OCI-LY7 (cell line): ENCODE data around the gene DNAJC1. TPM values are rescaled to one million over a fixed set of nuclear protein-coding genes. Genes with fewer than 3 reads are reported as not detected.

Experiments
- BruUV-seq: library from RNA; stranded (reverse); fragments of 400-500 nt; replicated peaks from 2 replicates; lab custom pipeline; 2021; lab: Mats Ljungman, UMichigan
- CTCF ChIA-PET: fragments of 300-600 bp; sonication (Branson Sonifier 250); formaldehyde crosslinking; loops from one replicate; lab custom pipeline; 2022; ENCODE audit warnings: antibody characterized with exemption; ENCODE audit not compliant: unreplicated experiment; lab: Charles Lee
- POLR2A ChIA-PET: fragments of 300-600 bp; sonication (Branson Sonifier 250); formaldehyde crosslinking; loops from one replicate; lab custom pipeline; 2022; ENCODE audit warnings: antibody characterized with exemption; lab: Charles Lee
- DNase-seq: peaks from one replicate; pipeline ENCODE4 v3.0.0-alpha.2; 2015; ENCODE audit warnings: low spot score
- H2AFZ ChIP-seq: fragments of 200-600 bp; sonication (generic), shearing (Covaris generic); 2 replicates; pipeline ENCODE4 v1.6.1; 2014; ENCODE audit warnings: mild to moderate bottlenecking, antibody characterized with exemption, low read length, moderate library complexity
- H3K27ac ChIP-seq: fragments of 200-600 bp; sonication (generic); 2 replicates; pipeline ENCODE4 v1.5.1; 2014; ENCODE audit warnings: mixed run types, low read depth, mild to moderate bottlenecking, moderate library complexity, low read length, inconsistent platforms; ENCODE audit not compliant: poor library complexity, severe bottlenecking
- H3K36me3 ChIP-seq: fragments of 200-600 bp; sonication (generic); 2 replicates; pipeline ENCODE4 v1.6.1; 2014; ENCODE audit warnings: mild to moderate bottlenecking, antibody characterized with exemption, low read length, moderate library complexity, mixed read lengths; ENCODE audit not compliant: insufficient read depth
- H3K4me1 ChIP-seq: fragments of 200-600 bp; sonication (generic); 2 replicates; pipeline ENCODE4 v1.5.1; 2014; ENCODE audit warnings: mild to moderate bottlenecking, low read length; ENCODE audit not compliant: insufficient read depth, poor library complexity, severe bottlenecking
- H3K4me2 ChIP-seq: fragments of 200-600 bp; sonication (generic); 2 replicates; pipeline ENCODE4 v1.6.1; 2014; ENCODE audit warnings: mild to moderate bottlenecking, low read length
- H3K4me3 ChIP-seq: fragments of 200-600 bp; sonication (generic); 2 replicates; pipeline ENCODE4 v1.5.1; 2014; ENCODE audit warnings: mild to moderate bottlenecking, low read depth, low read length; ENCODE audit not compliant: poor library complexity, severe bottlenecking
- H3K79me2 ChIP-seq: fragments of 200-600 bp; sonication (generic); 2 replicates; pipeline ENCODE4 v1.6.1; 2016; ENCODE audit warnings: low read depth, mild to moderate bottlenecking, low read length, moderate library complexity, mixed read lengths; ENCODE audit not compliant: insufficient read depth
- H3K9me2 ChIP-seq: fragments of 200-600 bp; sonication (generic); 2 replicates; pipeline ENCODE4 v1.6.1; 2016; ENCODE audit warnings: mild to moderate bottlenecking, low read length, mixed read lengths; ENCODE audit not compliant: insufficient read depth
- H3K9me3 ChIP-seq: fragments of 200-600 bp; sonication (generic); 2 replicates; pipeline ENCODE4 v1.6.1; 2014; ENCODE audit warnings: mild to moderate bottlenecking, mixed run types, low read length, mixed read lengths
- H4K20me1 ChIP-seq: fragments of 200-600 bp; sonication (generic); 2 replicates; pipeline ENCODE4 v1.6.1; 2014; ENCODE audit warnings: mild to moderate bottlenecking, antibody characterized with exemption, low read length, moderate library complexity, mixed read lengths; ENCODE audit not compliant: insufficient read depth
- CTCF ChIP-seq: fragments of 200-600 bp; sonication (generic); conservative IDR thresholded peaks from 2 replicates; pipeline ENCODE4 v1.5.1; 2014; ENCODE audit warnings: mild to moderate bottlenecking, antibody characterized with exemption, low read length, moderate library complexity, mixed read lengths
- EZH2phosphoT487 ChIP-seq: fragments of 200-600 bp; sonication (generic); IDR thresholded peaks from 2 replicates; pipeline ENCODE4 v1.6.1; 2018; ENCODE audit warnings: low read depth, borderline replicate concordance, mild to moderate bottlenecking, mixed run types, antibody characterized with exemption, low read length, moderate library complexity, mixed read lengths
- intact Hi-C: fragments of 100-400 bp; cut with micrococcal nuclease; formaldehyde crosslinking; loops from one replicate; pipeline ENCODE4 v1.10.0; 2022; ENCODE audit not compliant: unreplicated experiment
- total RNA-seq, 2 experiments: library from RNA; depleted of rRNA in 1 of 2; stranded (reverse); fragments of >200 nt in 1 of 2; shearing (Covaris generic) in 1 of 2; gene quantifications; 2 replicates each; pipeline ENCODE4 v1.2.3, GENCODE V29; 2014 to 2022

DNAJC1 gene
- total RNA-seq, 2 experiments from 2014 or later = 7.1 to 16.9 TPM

GRCh38 chr10:21969326-21970287 is 33.9 kb downstream of the DNAJC1 start:
- H3K9me3 ChIP-seq = no peaks in the 10 kb centered on the region
- POLR2A ChIA-PET = no interaction called here
- no peaks in the 10 kb centered on the region for H3K9me2 ChIP-seq
- H4K20me1 ChIP-seq = no peaks in the 10 kb centered on the region
- no peak overlapping the region for H3K4me3 ChIP-seq
- TF ChIP-seq EZH2phosphoT487 (no peak), CTCF (no peak)
- DNase-seq = no peak
- CTCF ChIA-PET = no interaction called here
- no peak overlapping the region for H2AFZ ChIP-seq
- no peaks in the 10 kb centered on the region for H3K4me1 ChIP-seq
- no TSS peak for BruUV-seq
- H3K36me3 ChIP-seq = no peaks in the 10 kb centered on the region
- intact Hi-C loops = no loop called here
- no peak overlapping the region for H3K4me2 ChIP-seq
- H3K79me2 ChIP-seq = no peaks in the 10 kb centered on the region
- no peak overlapping the region for H3K27ac ChIP-seq

GRCh38 chr10:21964983-21965665 is 38.4 kb downstream of the DNAJC1 start:
- TF ChIP-seq CTCF (no peak), EZH2phosphoT487 (no peak)
- intact Hi-C loops = no loop called here
- DNase-seq = no peak
- no TSS peak for BruUV-seq
- Histone ChIP-seq H4K20me1 (no peaks in the 10 kb centered on the region), H3K9me2 (no peaks in the 10 kb centered on the region), H3K4me3 (no peak overlapping the region), H3K79me2 (no peaks in the 10 kb centered on the region), H3K4me1 (no peaks in the 10 kb centered on the region), H3K36me3 (no peaks in the 10 kb centered on the region), H2AFZ (no peak overlapping the region), H3K27ac (no peak overlapping the region), H3K9me3 (no peaks in the 10 kb centered on the region), H3K4me2 (no peak overlapping the region)
- ChIA-PET POLR2A (interaction anchor here (0.7 kb wide), 2 partner anchors 84 to 241 kb away, joined by 3 read pairs; no protein-coding TSS in a partner anchor), CTCF (no interaction called here)
